A673 (cell line): ENCODE results near the gene RETREG3. TPM values are rescaled to one million over a fixed set of nuclear protein-coding genes. Genes with fewer than 3 reads are reported as not detected.

Experiments
- BruUV-seq: library from RNA; stranded (reverse); fragments of 400-500 nt; replicated peaks from 2 replicates; lab custom pipeline; 2021; lab: Mats Ljungman, UMichigan
- CTCF ChIA-PET: fragments of 300-600 bp; sonication (Branson Sonifier 250); formaldehyde crosslinking; loops from one replicate; lab custom pipeline; 2022; ENCODE audit warnings: antibody characterized with exemption; lab: Charles Lee
- POLR2A ChIA-PET: fragments of 300-600 bp; sonication (Branson Sonifier 250); formaldehyde crosslinking; loops from one replicate; lab custom pipeline; 2022; ENCODE audit warnings: antibody characterized with exemption; ENCODE audit not compliant: low non-redundant PET; lab: Charles Lee
- DNase-seq: peaks from one replicate; pipeline ENCODE4 v3.0.0-alpha.2; 2015; ENCODE audit warnings: low spot score
- H3K27ac ChIP-seq: fragments of 200-600 bp; sonication (generic); 2 replicates; pipeline ENCODE4 v1.5.1; 2016; ENCODE audit warnings: mixed run types, low read depth, mild to moderate bottlenecking, mixed read lengths, antibody characterized with exemption, low read length; ENCODE audit not compliant: poor library complexity, severe bottlenecking
- H3K27me3 ChIP-seq: fragments of 200-600 bp; sonication (generic); replicated peaks from 2 replicates; pipeline ENCODE4 v1.6.1; 2017; ENCODE audit warnings: mixed run types, low read depth, mild to moderate bottlenecking, mixed read lengths, antibody characterized with exemption, low read length; ENCODE audit not compliant: insufficient read depth, poor library complexity
- H3K36me3 ChIP-seq: fragments of 200-600 bp; sonication (generic); 2 replicates; pipeline ENCODE4 v1.6.1; 2016; ENCODE audit warnings: mixed run types, mild to moderate bottlenecking, mixed read lengths, antibody characterized with exemption, low read length; ENCODE audit not compliant: insufficient read depth, poor library complexity, severe bottlenecking
- H3K4me1 ChIP-seq: fragments of 200-600 bp; sonication (generic); 2 replicates; pipeline ENCODE4 v1.6.1; 2017; ENCODE audit warnings: mixed run types, mild to moderate bottlenecking, mixed read lengths, antibody characterized with exemption, low read length; ENCODE audit not compliant: insufficient read depth, poor library complexity, severe bottlenecking
- H3K4me3 ChIP-seq: fragments of 200-600 bp; sonication (generic); 2 replicates; pipeline ENCODE4 v1.5.1; 2016; ENCODE audit warnings: low read depth, mixed run types, mild to moderate bottlenecking, mixed read lengths, low read length; ENCODE audit not compliant: poor library complexity, severe bottlenecking
- H3K9me3 ChIP-seq: fragments of 200-600 bp; sonication (generic); 2 replicates; pipeline ENCODE4 v1.6.1; 2016; ENCODE audit warnings: mixed run types, low read depth, mild to moderate bottlenecking, mixed read lengths, antibody characterized with exemption, low read length; ENCODE audit not compliant: poor library complexity, severe bottlenecking
- EZH2 ChIP-seq: fragments of 200-600 bp; sonication (generic); IDR thresholded peaks from 2 replicates; pipeline ENCODE4 v1.6.1; 2017; ENCODE audit warnings: borderline replicate concordance, low read depth, mild to moderate bottlenecking, mixed read lengths, antibody characterized with exemption, low read length; ENCODE audit not compliant: poor library complexity, severe bottlenecking
- intact Hi-C: fragments of 100-400 bp; cut with micrococcal nuclease; formaldehyde crosslinking; loops from one replicate; pipeline ENCODE4 v1.10.0; 2022; ENCODE audit not compliant: unreplicated experiment
- total RNA-seq: library from RNA; stranded (reverse); gene quantifications from 2 replicates; pipeline ENCODE4 v1.2.3, GENCODE V29; 2021
- TF ChIP-seq, protein P1 (sequence below): fragments of 300-800, 200-600 bp; sonication (generic); conservative IDR thresholded peaks from 2 replicates; pipeline ENCODE4 v1.5.1; 2017; ENCODE audit warnings: low read depth, mild to moderate bottlenecking, antibody characterized with exemption, low read length, moderate library complexity, mixed read lengths

Gene RETREG3
- total RNA-seq, 1 experiment from 2014 or later = 23.2 TPM

DNA sequence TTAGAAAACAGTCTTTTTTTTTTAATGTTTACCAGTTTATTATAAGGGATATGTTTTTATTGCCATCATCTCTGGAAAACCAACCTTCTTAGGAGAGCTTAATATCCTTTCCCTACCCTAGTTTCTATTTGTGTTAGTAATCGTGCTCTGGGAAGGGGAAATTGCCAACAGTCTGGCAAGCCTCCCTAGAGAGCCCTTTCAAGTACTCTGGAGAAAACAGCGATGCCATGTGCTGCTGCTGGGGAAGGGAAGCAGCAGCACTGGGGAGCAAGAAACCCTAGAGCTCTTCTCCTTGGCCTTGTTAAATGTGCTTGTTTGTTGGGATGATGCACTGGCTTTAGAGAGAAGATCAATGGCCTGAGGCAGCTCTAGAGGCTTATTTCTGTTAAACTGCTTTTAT, 10.3 kb downstream of the RETREG3 start:
- POLR2A ChIA-PET = no interaction called here
- intact Hi-C loops = no loop called here
- BruUV-seq = no TSS peak
- TF ChIP-seq, protein P1, sequence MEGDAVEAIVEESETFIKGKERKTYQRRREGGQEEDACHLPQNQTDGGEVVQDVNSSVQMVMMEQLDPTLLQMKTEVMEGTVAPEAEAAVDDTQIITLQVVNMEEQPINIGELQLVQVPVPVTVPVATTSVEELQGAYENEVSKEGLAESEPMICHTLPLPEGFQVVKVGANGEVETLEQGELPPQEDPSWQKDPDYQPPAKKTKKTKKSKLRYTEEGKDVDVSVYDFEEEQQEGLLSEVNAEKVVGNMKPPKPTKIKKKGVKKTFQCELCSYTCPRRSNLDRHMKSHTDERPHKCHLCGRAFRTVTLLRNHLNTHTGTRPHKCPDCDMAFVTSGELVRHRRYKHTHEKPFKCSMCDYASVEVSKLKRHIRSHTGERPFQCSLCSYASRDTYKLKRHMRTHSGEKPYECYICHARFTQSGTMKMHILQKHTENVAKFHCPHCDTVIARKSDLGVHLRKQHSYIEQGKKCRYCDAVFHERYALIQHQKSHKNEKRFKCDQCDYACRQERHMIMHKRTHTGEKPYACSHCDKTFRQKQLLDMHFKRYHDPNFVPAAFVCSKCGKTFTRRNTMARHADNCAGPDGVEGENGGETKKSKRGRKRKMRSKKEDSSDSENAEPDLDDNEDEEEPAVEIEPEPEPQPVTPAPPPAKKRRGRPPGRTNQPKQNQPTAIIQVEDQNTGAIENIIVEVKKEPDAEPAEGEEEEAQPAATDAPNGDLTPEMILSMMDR = no peak
- TF ChIP-seq EZH2 = no peak
- CTCF ChIA-PET = no interaction called here
- no peak for DNase-seq
- Histone ChIP-seq H3K36me3 (no peaks in the 10 kb centered on the region), H3K4me1 (no peaks in the 10 kb centered on the region), H3K27ac (no peak overlapping the region), H3K4me3 (no peak overlapping the region), H3K27me3 (no peaks in the 10 kb centered on the region), H3K9me3 (no peaks in the 10 kb centered on the region)

DNA sequence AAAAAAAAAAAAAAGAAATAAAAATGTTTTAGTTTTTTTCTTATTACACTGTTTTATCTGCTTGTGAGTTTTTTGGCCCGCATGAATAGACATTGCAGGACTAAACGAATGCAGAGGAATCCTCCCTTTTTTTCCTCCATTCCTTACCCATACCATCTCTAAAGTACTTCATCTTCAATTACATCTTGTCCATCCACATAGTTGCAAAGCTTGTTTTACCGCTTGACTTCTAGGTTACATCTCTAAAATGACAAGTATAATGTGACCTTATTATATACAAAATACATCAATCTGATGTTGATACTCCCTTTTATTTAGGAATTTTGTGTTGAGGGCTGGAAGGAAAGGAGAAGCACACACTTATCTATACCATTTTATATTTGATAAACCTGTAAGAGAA, 12.8 kb downstream of the RETREG3 start:
- no peak overlapping the region for H3K4me3 ChIP-seq
- CTCF ChIA-PET = no interaction called here
- no peak for DNase-seq
- POLR2A ChIA-PET = no interaction called here
- H3K9me3 ChIP-seq = no peaks in the 10 kb centered on the region
- intact Hi-C loops = no loop called here
- no peaks in the 10 kb centered on the region for H3K4me1 ChIP-seq
- no TSS peak for BruUV-seq
- TF ChIP-seq EZH2 = no peak
- TF ChIP-seq, protein P1 = no peak
- no peaks in the 10 kb centered on the region for H3K36me3 ChIP-seq
- H3K27ac ChIP-seq = no peak overlapping the region
- H3K27me3 ChIP-seq = no peaks in the 10 kb centered on the region

DNA sequence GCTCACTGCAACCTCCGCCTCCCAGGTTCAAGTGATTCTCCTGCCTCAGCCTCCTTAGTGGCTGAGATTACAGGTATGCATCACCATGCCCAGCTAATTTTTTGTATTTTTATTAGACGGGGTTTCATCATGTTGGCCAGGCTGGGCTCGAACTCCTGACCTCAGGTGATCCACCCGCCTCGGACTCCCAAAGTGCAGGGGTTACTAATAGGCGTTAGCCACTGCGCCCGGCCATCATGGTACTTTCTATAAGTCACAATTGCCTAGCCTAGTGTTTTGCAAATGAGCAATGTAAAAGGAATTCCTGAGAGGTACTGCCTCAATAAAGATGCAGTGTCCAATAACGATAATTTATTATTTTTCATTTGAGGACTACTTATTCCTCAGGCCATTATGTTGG, 17.8 kb downstream of the RETREG3 start:
- no peak for DNase-seq
- no peak for TF ChIP-seq EZH2
- TF ChIP-seq, protein P1 = no peak
- CTCF ChIA-PET = no interaction called here

More for the DNA sequence above, 17.8 kb downstream of the RETREG3 start:
- BruUV-seq = no TSS peak
- intact Hi-C loops = no loop called here
- POLR2A ChIA-PET = no interaction called here
- no peak overlapping the region for H3K27ac ChIP-seq
- H3K4me1 ChIP-seq = no peaks in the 10 kb centered on the region
- no peaks in the 10 kb centered on the region for H3K27me3 ChIP-seq
- no peak overlapping the region for H3K4me3 ChIP-seq
- H3K9me3 ChIP-seq = no peaks in the 10 kb centered on the region
- H3K36me3 ChIP-seq = no peaks in the 10 kb centered on the region
